ENCODE results near the gene KRT79. TPM values are rescaled to one million over a fixed set of nuclear protein-coding genes. Genes with fewer than 3 reads are reported as not detected.

KRT79 gene
- total RNA-seq, 1 donor from 2014 or later, result 0.10 TPM

DNA sequence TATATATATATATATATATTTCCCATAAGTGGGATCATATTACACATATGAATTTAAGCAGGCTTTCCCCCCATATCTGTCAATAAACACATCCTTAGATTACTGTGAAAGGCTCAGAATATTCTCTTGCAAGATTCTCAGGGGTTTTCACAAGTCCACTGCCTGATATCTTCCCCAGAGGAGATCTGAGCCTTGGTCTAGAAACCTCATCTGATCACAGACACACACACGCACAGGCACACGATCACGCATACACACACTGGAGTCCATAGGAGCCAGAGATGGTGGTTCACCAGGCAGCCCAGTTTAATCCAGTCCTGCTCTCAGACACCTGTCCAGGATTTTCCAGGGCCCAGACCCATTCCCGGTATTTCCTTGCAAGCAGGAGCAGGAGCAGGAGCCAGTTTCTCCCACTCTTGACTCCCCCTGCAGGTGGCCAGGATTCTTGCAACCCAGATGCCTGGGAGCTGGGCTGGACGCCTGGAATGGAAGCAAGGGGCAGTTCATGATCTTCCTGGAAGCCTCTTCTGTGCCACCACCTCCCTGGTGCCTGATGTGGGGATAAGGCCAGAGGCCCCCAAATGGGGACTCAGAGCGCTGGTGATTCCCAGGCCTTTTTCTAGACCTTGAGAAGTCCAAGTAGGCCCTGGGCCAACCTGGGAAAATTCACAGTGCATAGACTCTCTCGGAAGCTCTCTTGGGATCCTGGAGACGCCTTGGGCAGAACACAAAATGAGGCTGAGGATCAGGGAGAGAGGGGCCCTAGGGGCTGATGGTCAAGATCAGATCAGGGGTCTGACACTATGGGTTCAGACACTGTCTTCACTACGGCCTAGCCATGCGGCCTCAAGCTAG, 31.2 kb upstream of the KRT79 start:
- Mint-ChIP-seq H3K9me3 (ENCODE audit: low read depth) (no peaks in the 10 kb centered on the region), H3K4me1 (ENCODE audit: low read depth) (peaks cover 13% of the 10 kb centered on the region), H3K36me3 (ENCODE audit: low read depth) (no peaks in the 10 kb centered on the region), H3K27ac (ENCODE audit: unreplicated experiment) (no peak overlapping the region), H3K27me3 (ENCODE audit: low read depth) (no peaks in the 10 kb centered on the region), H3K4me3 (ENCODE audit: unreplicated experiment) (no peak overlapping the region)
- peak; percentile 89 for TF ChIP-seq CTCF (IDR thresholded peaks at IDR 0.05)
- DNase-seq (ENCODE audit: low spot score), result no peak

DNA sequence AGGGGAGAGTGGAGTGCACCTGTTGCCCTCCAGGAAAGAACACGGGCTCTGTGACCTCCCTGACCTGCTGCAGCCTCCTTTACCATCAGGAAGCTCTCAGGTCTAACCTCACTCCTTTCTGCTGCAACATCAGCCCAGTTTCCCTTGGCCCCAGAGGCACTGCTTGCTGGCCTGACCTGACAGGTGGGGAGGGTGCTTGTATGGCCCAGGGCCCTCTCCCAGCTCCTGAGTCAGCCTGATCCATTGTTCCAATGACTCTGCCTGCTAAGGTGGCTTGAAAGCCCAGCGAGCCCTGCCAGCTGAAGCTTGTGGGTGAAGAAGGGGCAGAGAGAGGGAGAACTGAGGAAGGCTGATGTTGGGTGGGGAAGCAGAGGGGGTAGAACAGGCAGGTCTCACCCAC, 27.9 kb upstream of the KRT79 start:
- no peaks in the 10 kb centered on the region for H3K36me3 Mint-ChIP-seq (ENCODE audit: low read depth)
- no peak for TF ChIP-seq CTCF (IDR thresholded peaks at IDR 0.05)

DNA sequence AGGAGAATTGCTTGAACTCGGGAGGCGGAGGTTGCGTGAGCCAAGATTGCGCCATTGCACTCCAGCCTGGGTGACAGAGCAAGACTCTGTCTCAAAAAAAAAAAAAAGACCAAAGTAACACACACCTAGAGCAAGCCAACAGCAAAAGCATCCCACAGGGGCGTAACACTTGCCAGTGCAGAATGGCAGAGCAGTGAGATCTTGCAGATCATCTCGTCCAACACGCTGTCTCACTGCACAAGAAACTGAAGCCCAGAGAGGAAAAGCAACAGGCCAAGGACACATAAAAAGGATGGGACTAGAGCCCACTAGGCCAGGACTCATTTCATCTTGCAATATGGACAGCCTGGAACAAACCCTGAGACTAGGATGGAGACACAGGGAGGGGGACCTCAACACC, 27.4 kb upstream of the KRT79 start:
- TF ChIP-seq CTCF (IDR thresholded peaks at IDR 0.05), result no peak
- H3K27me3 Mint-ChIP-seq (ENCODE audit: low read depth), result no peaks in the 10 kb centered on the region
- no peaks in the 10 kb centered on the region for H3K9me3 Mint-ChIP-seq (ENCODE audit: low read depth)
- no peak overlapping the region for H3K27ac Mint-ChIP-seq (ENCODE audit: unreplicated experiment)
- no peak overlapping the region for H3K4me3 Mint-ChIP-seq (ENCODE audit: unreplicated experiment)
- DNase-seq (ENCODE audit: low spot score), result no peak
- peaks cover 11% of the 10 kb centered on the region for H3K4me1 Mint-ChIP-seq (ENCODE audit: low read depth)
- no peaks in the 10 kb centered on the region for H3K36me3 Mint-ChIP-seq (ENCODE audit: low read depth)

More for the DNA sequence above, 27.9 kb upstream of the KRT79 start:
- no peak for DNase-seq (ENCODE audit: low spot score)
- H3K27me3 Mint-ChIP-seq (ENCODE audit: low read depth), result no peaks in the 10 kb centered on the region
- no peak overlapping the region for H3K27ac Mint-ChIP-seq (ENCODE audit: unreplicated experiment)
- H3K4me3 Mint-ChIP-seq (ENCODE audit: unreplicated experiment), result no peak overlapping the region
- no peaks in the 10 kb centered on the region for H3K9me3 Mint-ChIP-seq (ENCODE audit: low read depth)
- H3K4me1 Mint-ChIP-seq (ENCODE audit: low read depth), result peaks cover 11% of the 10 kb centered on the region

- DNase-seq (ENCODE audit: low spot score), result no peak
- TF ChIP-seq CTCF (IDR thresholded peaks at IDR 0.05), result no peak
- Mint-ChIP-seq H3K27me3 (ENCODE audit: low read depth) (no peaks in the 10 kb centered on the region), H3K4me1 (ENCODE audit: low read depth) (peaks cover 9% of the 10 kb centered on the region), H3K4me3 (ENCODE audit: unreplicated experiment) (no peak overlapping the region), H3K9me3 (ENCODE audit: low read depth) (no peaks in the 10 kb centered on the region), H3K36me3 (ENCODE audit: low read depth) (no peaks in the 10 kb centered on the region), H3K27ac (ENCODE audit: unreplicated experiment) (peak overlapping the region; percentile 71)
These were observed 26.2 kb upstream of the KRT79 start for GRCh38 chr12:52860102-52860823.

DNA sequence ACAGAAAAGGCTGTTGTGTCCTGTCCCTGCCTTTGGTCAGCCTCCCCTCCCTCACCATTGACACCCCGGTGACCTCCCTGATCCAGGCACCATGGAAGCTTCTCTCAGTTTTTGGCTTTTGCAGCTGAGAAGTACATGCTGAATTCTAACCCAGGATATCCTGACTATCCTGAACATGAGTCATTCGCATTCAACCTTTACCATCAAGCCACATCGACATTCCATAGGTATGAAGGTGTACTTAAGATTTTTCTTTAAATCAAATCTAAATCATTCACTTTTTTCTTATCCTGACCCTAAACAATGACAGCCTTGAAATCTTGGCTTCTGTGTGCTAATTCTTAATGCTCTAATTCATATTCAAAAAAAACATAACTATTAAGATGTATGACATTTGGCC, 23.4 kb upstream of the KRT79 start:
- H3K27me3 Mint-ChIP-seq (ENCODE audit: low read depth), result peaks cover 23% of the 10 kb centered on the region
- peaks cover 9% of the 10 kb centered on the region for H3K4me1 Mint-ChIP-seq (ENCODE audit: low read depth)
- TF ChIP-seq CTCF (IDR thresholded peaks at IDR 0.05), result no peak
- H3K36me3 Mint-ChIP-seq (ENCODE audit: low read depth), result no peaks in the 10 kb centered on the region
- DNase-seq (ENCODE audit: low spot score), result no peak
- H3K9me3 Mint-ChIP-seq (ENCODE audit: low read depth), result no peaks in the 10 kb centered on the region
- no peak overlapping the region for H3K4me3 Mint-ChIP-seq (ENCODE audit: unreplicated experiment)
- no peak overlapping the region for H3K27ac Mint-ChIP-seq (ENCODE audit: unreplicated experiment)

All from chondrocyte (in vitro differentiated cells).